GDM1 (cell line): ENCODE results near the gene KRTAP5-3.

ENCODE experiments used
- DNase-seq: peaks from one replicate; lab custom pipeline; 2025; lab: John Stamatoyannopoulos, UW

KRTAP5-3 gene

DNA sequence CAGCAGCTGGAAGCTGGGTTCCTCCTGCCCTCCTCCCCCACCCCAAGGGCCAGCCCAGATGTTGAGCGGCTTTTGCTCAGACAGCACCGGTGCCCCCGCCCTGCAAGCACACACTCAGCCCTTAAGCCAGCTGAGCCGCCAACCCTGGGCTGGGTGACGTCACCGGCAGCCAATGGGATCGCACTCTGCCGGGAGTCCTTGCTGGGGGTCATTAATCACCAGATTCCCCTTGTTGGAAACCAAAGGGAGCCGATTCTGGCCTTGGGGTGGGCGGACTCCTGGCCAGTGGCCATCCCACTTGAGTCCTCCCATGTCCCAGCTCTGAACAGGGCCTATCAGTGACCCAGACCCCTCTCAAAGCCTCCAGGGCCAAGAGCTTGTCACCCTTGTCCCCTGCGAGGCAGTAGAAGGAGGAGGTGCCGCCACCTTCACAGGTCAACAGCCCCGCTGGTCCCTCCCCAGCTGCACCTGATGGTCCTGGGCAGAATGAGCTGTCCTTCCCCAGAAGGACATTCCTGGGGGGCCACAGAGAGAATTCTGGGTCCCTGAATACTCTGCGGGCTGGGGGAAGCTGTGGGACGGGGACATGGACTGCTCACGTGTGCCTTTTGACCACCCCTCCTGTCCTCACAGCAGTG is 43.6 kb downstream of the KRTAP5-3 start:
- no peak for DNase-seq

DNA sequence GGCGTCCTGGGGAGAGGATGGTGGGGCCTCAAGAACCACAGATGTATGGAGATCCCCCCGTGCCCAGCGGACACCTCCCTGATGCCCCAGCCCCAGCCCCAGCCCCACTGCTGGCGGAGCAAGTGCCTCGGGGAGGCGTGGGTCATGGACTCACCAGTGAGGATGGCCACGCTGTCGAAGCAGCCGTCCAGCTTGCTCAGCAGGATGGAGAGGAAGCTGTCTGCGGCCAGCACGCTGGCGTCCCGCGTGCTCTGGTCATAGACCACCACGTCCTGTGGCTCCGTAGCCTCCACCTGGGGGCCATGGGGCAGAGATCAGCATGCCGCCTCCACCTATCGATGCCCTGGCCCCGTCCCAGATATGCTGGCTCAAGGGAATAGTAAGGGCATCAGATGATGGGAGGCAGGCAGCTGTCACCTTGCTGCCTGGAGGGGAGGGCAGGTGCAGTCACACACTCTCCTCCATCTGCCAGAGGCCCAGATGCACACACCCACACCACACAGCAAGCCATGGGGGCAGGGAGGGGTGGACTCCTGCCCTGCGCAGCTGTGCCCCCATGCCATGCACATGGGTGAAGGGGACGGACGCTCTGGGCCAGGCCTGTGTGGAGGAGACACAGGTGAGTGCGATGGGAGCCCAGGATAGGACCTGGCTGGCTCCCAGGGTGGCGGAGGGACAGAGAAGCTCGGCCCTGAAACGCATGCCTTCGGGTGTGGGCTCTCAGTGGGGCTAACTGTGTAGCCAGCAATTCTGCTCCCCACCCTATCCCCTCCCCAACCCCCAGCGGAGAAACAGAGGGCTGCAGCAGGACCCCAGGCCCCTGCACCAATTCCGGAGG is 44.3 kb downstream of the KRTAP5-3 start:
- DNase-seq = no peak

DNA sequence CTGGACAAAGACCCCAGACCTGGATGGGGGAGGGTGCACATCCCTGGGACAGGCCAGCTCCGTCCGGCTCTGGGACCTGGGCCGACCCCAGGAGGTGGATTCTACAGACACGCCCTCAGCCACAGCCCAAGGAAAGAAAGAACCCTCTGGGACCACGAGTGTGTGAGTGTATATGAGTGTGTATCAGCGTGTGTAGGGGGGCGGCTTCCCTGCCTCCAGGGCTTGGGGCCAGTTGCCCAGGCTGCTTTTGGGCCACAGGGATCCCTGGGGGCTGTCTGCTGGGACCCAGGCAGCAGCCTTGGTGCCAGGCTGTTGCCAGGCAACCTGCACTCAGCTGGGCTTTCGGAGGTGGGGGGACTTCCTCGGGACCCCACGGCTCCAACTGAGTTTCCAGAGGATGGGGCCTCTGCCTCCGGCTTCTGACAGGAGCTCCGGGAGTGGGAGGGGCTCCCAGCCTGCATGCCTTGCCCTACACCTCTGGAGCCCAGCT is 45.1 kb downstream of the KRTAP5-3 start:
- no peak for DNase-seq

DNA sequence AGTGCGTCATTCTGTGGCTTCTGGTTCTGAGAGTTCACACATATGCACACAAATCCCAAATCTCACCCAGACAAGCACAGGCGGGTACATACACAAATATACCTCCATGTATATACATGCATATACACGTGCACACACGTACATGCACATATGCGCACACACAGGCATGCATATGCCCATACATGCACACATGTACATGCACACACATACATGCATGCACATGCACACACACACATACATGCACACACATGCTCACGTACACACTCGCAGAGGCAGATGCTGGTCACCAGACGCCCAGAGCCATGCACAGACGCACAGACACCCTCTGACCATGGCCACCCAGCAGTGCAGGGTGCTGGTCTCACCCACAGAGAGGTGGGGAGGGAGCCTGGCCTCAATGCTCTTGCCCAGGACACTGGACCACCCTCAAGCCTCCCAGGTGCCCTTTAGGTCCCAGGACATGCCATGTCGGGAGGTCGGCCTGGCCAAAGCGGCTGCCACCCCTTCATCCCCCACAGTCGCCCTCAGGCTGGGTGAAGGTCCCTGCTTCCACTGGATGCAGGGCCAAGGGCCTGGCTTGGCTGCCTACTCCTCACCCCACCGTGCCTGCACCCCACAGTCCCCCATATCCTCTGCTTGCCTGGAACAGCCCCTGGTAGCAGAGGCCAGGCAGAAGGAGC is 45.7 kb downstream of the KRTAP5-3 start:
- no peak for DNase-seq

DNA sequence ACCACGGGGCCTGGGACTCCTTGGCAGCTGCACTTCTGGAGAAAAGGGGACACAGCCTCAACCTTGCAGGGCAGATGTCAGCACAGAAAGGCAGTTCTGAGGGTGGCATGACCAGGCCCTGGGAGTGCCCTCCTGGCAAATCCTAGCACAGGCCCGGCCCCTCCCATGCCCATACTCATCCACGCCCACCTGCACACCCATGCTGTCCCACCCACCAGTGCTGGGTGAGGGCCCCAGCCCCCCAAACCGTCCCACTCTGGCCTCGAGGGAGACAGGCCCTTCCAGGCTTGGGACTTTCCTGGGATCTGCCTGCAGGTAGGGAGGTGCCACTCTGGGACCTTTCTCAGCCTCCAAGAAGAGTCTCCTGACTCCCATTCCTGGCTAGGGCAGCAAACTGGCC is 46.3 kb downstream of the KRTAP5-3 start:
- DNase-seq = no peak

DNA sequence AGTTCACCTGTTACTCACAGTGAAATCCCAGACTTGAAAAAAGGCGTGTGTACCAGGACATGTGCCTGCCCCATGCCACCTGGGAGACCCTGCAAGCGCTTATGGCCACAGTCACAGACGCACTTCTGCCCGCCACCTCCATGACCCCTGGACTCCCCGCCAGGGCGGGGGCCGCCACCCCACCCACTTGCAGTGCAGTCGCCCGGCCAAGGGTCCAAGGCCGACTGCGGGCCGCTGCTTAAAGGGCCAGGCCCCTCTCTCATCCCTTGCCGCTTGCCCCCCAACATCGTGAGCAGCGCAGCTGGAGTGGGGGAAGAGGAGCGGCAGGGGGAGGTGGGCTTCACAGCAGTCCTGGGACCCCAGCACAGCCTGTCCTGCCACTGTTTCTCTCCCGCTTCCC is 47.0 kb downstream of the KRTAP5-3 start:
- no peak for DNase-seq

DNA sequence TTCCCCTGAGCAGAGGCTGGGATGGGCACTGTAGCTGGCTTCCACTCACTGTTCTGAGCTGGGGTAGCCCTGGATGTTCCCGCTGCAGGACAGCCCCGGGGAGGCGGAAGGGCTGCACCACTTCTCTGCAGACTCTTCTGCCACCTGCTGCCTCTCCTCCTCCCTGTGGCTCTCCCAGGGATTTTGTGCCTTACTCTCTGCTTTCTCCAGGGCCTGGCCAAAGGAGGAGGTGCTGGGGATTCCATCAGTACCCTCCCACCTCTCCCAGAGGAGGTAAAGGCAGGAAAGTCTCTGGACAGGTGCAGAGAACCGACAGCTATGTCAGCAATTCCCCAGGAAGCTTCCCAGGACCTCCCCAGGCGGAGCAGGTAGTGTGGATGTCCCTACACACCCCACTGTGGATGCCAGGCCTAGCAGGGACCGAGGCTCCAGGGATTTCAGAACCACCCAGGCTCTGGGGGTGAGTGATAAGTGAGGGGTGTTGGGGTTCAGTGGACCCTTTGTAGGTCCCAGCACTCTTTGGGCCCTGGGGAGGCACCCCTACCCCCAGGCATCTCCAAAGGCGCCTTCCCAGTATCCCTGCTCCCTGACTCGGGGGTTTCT is 47.5 kb downstream of the KRTAP5-3 start:
- DNase-seq = no peak

DNA sequence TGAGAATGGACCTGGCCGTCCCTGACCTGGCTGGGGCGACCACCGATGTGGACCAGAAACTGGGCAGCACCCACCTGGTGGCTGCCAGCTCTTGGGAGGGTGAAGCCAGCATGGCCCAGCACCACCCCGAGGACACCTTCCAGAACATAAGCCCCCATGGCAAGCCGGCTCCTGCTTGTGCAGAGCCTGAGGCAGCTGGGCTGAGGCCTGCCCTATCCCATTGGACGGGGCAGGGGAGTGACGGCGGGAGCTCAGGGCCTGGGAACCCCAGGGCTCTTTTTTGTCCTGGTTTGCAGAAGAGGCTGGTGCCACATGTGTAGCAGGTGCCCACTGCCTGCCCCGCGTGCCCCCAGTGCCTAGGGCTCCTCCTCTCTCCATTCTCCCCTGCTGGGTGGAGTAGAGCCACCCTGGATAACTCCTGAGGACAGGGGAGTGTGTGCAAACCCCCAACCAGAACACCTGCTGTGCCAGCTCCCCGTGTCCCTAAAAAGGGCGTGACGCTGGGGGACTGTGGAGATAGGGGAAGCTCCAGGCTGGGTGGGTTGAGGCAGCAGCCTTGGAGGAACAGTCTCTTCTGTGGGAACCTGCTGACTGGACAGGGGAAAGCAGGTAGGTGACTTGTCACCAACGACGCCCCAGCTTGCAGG is 48.1 kb downstream of the KRTAP5-3 start:
- DNase-seq = no peak

DNA sequence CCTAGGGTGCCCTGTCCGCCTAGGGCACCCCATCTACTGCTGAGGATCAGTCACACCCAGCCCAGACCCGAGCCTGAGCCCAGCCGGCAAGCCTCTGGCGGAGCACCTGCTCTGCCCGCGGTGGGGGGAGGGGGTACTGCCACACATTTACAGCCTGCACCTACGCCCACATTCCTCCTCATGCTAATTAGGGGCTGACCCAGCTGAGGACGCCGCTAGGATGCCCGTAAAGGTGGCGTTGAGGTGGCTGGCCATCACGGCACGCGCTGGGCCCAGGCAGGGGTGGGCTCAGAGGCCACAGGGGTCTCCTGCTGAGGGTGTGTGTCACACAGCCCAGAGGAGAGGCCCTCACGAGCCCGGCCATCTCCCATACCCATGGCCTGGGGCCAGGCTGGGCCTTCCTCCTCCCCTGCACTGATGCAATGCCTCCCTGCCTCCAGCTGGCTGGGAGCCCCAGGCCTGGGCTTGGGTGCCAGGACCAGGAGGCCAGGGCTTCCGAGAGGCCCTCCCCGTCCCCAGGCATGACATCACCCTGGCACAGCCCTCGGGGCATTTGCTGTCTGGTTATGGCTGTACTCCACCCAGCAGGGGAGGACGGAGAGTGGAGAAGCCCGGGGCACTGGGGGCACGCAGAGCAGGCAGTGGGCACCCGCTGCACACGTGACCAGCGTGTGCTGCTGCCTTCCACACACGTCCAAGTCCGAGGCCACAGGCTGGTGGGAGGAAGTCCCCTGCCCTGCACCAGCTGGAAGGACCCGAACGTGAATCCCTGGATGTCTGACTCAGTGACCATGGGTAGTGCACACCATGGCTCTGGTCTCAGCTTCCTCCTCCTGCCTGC is 48.9 kb downstream of the KRTAP5-3 start:
- DNase-seq = no peak

DNA sequence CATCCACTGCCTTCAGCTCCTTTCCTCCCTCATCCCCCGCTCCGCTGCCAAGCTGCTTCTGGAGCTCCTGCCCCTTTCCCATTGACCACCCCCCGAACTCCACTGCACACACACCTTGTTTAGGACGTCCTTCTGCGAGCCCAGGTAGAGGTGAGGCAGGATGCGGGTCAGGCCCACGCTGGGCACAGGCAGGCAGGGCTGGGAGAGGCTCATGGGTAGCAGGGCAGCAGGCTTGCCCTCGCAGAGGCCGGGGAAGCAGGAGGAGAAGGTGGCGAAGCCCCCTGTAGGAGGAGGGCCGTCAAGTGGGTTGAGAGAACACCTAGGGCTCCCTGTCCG is 49.5 kb downstream of the KRTAP5-3 start:
- no peak for DNase-seq

DNA sequence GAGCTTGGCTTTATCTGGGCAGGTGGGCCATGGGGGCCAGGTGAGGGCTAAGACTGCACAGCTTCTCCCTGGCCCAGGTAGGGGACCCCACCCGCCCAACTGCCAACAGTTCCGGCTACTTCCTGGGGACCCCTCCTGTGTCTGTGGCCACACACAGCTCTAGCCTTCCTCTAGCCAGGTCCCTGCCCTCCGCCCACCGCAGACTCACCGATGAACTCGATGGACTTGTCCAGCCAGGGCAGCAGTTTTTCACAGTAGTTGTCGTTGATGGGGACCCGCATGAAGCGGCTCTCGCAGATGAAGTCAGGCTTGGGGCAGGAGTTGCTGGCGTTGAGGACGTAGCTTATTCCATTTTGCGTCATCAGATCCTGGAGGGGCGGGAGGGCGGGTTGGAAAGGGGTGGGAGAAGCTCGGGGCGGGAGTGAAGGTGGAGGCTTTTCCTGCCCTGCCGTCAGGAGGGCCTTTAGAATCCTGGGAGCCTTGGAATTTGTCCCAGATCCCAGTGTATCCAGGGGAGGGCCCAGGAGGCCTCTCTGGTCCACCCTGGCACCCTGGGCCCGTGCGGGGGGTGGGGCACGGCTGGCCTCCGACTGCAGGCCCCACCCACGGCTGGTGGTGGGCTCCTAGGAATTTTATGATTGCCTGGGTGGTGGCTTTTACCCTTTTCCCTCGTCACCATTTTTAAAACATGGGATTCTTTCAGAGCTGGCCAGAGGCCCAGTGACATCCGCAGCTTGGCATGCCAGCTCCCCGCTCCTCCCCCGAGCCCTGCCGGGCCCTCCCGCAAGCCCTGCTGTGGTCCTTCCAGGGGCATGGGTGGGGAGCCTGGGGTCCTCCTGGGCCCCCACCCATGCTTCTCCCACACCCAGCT is 50.1 kb downstream of the KRTAP5-3 start:
- no peak for DNase-seq
